Stimulated activated CD8-positive, alpha-beta memory T cell treated with anti-CD3 and anti-CD28 coated beads, Interleukin-12 subunit alpha, Interleukin-12 subunit beta, amount 100 ng/mL, for 1 hour (primary cell): ENCODE results near the gene TUBB6.

Source experiments
- DNase-seq: peaks from one replicate; pipeline ENCODE4 v3.0.0-alpha.2; 2020; ENCODE audit warnings: low read depth

Gene TUBB6

GRCh38 chr18:12338382-12338781 lies 30.3 kb downstream of the TUBB6 start:
- no peak for DNase-seq

- no peak for DNase-seq
These were observed 33.1 kb downstream of the TUBB6 start for GRCh38 chr18:12340945-12341660.

- DNase-seq, result no peak
These were observed 34.6 kb downstream of the TUBB6 start for GRCh38 chr18:12342661-12343060.

GRCh38 chr18:12345491-12346239 lies 37.6 kb downstream of the TUBB6 start:
- DNase-seq, result no peak

DNA sequence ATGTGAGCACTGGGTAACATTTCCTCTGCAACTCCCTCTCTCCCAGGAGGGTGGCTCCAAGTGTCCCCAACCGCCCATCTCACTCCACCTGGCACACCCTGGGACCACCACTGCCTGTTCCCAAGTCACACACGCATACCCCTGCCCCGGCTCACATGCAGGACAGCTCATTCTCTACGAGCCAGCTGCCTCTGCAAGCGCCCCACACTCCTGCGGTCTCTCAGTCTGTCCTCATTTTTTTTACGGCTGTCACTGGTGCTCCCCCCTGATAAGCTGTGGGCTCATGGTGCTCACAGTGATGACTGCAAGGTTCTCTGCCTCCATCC lies 38.2 kb downstream of the TUBB6 start:
- DNase-seq, result no peak

DNA sequence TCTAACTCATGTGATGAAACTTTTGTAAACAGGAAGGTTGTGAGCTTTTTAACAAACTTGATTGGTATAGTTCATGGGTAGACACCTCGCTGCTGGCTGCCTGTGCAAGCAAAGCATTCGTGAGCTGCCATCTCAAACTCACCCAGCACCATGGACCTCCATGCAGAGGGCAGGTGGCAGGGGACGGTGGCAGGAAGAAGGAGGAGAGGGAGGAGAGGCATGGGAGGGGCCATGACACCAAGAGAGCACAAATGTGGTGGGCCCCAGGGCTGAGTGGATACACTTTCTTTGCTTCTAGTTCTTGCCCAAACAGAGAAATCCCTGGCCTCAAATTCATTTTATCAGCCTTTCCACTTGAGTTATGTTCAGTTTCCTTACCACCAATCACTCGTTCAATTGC lies 39.9 kb downstream of the TUBB6 start:
- DNase-seq, result no peak

GRCh38 chr18:12352188-12352587 lies 44.1 kb downstream of the TUBB6 start:
- no peak for DNase-seq

GRCh38 chr18:12359515-12359927 lies 51.5 kb downstream of the TUBB6 start:
- no peak for DNase-seq

GRCh38 chr18:12361770-12362378 lies 53.8 kb downstream of the TUBB6 start:
- no peak for DNase-seq

GRCh38 chr18:12362473-12363174 lies 54.6 kb downstream of the TUBB6 start:
- DNase-seq, result no peak

DNA sequence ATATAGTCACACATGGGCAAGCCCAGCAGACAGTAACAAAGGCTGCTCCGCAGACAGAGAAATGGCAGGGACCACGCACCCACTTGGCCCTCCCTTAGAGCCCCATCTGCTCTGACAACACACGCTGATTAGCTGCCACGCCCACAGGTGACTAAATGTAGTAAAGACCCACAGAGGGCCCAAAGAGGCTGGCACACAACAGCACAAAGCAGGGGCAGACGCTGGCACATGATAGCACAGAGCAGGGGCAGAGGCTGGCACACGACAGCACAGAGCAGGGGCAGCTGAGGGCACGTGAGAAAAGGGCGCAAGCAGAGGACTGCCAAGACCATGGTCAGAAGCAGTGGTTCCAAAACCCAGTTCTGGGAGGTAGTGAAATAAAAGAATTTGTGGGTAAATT lies 58.3 kb downstream of the TUBB6 start:
- DNase-seq, result no peak

DNA sequence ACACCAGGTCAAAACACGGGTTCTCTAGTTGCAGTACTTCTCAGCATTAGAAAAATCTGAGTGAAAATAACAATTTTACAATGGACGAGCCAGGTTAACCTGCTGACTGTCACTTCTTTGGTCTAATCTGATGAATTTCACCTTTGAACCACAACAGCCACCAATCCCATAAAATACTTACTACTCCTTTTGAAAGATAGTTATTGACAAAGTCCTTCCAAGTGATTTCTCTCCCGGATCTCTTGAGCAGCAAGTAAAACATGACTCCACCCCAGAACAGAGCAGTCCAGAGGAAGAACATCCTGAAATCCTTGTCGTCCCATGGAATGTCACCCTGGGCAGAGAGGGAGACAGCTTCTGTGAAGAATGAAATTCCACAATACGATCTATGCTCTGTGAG lies 58.7 kb downstream of the TUBB6 start:
- no peak for DNase-seq

GRCh38 chr18:12369211-12369610 lies 61.2 kb downstream of the TUBB6 start:
- DNase-seq, result no peak

DNA sequence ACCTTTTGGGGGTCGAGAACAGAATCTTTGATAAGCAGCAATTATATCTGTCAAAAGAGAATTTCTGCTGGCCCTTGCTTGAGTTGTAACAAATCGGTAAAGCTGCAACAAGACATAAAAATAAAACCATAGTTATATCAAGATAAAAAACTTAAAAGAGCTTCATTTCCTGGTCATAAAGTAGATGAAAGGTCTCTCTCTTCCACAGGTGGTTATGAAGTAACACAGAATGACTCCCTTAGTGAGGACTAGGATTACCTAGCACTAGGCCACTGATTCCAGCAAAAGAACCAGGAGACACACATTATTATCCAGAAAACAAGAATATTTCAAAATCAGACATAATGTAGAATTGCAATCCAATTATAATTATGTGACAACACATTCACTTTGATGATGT lies 63.5 kb downstream of the TUBB6 start:
- no peak for DNase-seq

GRCh38 chr18:12372406-12372805 lies 64.4 kb downstream of the TUBB6 start:
- DNase-seq, result no peak

DNA sequence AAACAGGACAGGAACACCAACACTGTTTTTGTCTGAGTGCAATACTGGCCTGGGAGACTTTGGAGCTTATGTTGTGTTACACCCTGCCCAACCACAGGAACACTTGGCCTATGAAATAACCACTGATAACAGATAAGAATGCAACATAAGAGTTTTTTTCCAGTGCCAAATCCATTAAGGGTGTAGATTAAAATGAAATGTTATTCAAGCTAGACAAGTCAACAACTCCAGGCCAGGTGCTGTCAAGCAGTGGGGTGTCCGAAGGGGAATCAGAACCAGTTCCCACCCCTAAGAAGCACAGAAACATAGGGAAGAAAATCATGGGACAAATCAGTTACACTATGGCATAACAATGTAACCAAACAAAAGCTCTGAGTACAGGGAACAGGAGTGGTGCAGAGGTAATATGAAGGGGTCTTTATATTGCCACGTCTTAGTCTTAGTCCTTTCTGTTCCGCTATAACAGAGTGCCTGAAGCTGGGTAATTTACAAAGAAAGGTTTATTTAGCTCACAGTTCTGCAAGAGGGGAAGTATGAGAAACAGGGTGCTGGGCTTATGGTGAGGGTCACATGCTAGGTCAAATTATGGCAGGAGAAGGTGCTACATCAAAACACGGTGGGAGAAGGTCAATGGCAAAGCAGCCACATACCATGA lies 65.2 kb downstream of the TUBB6 start:
- no peak for DNase-seq

- DNase-seq, result no peak
These were observed 65.7 kb downstream of the TUBB6 start for GRCh38 chr18:12373771-12374116.

DNA sequence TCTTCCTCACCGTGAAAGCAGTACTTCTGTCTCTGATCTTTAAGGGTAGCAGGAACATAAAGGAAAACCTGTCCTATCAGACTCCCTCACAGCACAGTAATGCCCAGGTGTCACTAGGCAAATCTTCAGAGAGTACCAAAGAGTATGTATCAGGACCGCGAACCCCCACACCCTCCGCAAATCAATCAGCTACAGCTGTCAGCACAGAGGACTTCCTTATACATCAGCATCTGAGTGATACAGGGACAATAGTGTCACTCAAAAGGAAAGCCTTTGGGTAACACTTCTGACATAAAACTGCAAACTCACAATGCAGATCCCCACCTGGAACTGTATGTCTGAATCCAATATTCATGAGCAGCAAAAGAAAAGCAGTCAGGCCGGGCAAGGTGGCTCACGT lies 66.4 kb downstream of the TUBB6 start:
- DNase-seq, result no peak
